Measurements from ENCODE around the gene OTOGL.
"Not testable (repeated sequence)": the region's sequence is repeated elsewhere in the genome, so short reads cannot be mapped to it uniquely, and the experiment has no call there.

The OTOGL gene

DNA sequence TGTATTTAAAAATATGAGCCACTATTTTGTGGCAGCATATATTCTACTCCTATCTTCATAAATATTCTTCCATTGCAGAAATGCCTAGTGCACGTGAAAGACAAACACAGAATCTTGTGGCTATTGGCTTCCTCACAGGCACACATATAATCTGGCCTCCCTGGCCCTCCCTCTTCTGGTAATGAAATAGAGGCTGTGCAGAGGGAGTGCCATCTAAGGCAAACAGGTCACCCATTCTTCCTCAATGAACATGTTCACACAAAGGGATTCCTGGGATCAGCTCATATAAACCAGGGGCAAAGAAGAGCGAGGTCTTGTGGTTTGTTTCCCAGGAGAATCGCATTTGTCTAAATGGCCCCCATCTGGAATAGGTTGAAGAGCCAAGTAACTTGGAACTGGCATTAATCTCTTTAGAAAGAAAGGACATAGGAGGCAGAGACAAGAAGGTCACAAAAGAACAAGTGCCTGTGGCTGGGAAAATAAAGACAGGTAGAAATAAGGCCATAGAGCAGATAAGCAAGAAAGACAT, 173.1 kb downstream of the OTOGL start:
- no peak for DNase-seq

DNA sequence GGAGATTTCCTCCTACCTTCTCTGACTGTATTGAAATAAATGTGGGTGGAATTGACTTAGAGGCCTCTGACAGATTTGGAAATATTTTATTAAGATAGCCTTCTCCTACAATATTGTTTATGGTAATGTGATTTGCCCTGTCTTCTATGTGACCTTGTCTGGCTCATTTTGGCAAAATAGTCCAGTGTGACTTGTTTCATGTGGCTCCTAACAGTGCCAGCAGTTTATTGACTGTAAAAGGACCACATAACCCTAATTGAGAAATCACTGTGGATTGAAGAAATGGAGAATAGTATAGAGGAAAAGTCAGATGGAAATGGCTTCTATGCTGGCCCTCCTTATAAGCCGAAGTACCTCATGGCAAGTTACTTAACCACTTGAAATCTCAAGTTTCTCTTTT, 173.8 kb downstream of the OTOGL start:
- DNase-seq, result no peak

DNA sequence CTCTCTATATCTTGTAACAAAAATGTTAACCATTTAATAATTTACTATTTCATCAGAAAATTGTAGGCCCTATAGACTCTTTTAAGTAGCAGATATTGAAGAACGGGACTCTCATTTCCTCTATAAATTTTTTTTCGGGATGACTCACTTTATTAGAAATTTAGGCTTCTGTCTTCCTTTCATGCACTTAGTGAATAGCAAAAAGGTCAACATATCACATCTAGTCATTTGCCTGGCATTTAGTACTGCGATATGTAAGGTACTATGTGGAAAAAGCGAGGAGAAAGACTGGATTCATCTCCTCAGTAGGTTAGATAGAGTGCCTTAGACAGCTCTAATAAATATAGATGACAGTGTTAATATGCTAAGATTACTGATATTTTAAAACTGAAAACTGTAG, 178.4 kb downstream of the OTOGL start:
- DNase-seq, result no peak

DNA sequence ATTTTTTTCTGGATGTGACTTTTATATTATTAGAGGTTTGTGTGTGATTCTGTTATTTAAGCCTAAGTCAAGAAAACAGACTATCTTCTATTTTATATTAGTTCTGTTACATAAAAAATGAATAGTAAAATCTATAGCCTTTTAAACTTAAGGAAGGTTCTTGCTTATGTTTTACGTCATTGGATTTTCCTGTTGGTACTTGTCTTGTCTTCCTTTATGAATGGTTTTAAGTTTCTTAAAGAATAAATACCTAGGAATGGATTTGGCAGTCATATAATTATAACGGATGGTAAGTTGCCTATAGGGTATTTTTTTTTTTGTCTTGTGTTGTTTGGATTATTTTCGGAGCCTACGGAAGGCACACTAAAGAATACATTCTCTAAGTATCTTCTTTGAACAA, 182.9 kb downstream of the OTOGL start:
- DNase-seq, result no peak

DNA sequence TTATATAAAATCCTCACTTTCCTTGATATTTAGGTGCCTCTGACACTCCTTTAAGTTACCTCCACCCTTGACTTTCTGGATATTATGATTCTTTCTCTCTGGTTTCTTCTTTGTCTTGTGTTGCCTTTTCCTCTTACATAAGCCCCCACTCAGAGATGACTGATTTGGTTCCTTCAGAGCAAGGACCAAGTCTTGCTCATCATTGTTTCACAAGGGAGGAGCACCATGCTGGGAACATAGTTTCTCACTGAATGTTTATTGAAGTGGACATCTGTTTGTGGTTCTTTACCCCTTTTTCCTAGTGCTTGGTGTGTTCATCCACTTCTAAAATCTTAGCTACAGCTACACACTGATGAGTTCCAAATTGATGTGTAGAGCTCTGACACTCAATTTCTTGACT, 183.4 kb downstream of the OTOGL start:
- no peak for DNase-seq

DNA sequence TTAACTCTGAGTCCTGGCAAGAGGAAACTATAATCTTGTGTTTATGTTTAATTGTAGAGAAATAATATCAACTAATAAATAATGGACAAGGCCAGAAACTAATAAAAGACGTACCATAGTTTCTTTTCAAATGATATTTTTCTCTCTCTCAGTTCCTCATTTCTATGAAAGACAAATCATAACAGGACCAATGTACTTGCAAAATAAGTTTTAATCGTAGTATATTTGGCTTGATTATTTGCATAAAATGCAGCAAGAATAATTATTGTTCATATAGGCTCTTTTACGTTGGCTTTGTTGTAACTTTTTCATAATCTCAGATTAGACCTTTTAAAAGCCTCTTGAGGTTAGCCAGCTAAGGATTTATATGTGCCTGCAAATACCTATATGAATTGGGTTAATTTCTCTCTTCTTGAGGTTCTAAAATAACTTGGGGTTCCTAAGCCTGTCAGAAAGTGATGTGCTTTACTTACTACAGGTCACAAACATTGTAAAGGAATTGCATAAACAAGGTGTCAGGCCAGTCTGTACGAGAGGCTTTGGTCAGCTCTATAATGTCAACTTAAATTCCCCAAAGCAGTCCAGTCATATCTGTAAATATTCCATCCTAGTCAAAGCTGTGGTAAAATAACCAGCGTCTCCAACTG, 191.9 kb downstream of the OTOGL start:
- DNase-seq, result no peak

DNA sequence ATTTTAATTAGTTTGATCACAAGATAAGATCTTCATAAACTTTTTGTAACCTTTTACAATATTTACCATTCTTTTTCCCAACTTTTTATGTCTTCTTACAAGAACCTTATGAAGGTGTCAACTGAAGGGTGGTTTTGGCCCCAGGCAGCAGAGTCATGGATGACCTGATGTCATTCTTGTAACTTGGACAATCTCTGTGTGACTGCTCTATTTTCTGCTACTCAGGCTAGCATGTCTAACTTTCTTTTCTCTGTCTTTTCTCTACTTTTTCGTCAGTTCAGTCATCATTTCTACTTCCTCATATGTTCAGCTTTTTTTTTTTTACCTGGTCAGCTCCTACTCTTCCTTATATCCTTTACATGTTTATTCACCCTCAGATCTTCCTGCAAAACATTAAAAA, 194.0 kb downstream of the OTOGL start:
- DNase-seq, result no peak

DNA sequence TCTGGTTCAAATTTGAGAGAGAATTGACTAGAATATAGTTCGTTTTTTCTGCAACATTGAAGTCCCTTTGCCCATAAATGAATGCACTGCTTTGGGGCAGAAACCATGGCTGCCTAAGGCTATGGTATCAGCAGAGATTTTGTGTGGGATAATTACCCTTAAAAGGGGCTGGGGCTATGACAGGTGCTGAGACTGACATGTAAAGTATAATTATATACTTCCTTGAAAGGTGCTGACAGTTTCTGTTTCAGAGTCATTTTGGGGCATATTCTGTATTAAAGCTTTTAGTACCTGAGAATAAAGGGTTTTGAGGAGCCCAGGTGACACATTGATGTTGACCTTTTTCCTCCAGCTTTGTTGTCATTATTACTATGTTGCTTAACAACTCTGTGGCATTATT, 194.4 kb downstream of the OTOGL start:
- no peak for DNase-seq

DNA sequence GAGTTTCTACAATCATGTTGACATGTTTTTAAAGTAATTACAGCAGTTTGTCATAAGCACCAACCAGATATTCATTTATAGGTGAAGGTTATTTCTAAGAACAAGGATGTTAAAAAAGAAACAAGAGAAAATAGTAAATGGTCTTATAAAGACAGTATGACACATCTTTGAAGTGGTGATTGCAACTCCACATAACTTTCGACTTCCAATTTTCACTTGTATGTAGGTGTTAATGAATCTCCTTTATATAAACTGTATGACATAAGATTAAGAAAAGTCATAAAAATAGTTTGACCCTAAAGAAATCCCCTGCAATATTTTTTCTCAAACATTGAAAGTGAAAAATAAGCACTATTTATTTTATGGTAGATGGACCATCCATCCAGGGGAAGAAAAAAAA, 199.9 kb downstream of the OTOGL start:
- no peak for DNase-seq

DNA sequence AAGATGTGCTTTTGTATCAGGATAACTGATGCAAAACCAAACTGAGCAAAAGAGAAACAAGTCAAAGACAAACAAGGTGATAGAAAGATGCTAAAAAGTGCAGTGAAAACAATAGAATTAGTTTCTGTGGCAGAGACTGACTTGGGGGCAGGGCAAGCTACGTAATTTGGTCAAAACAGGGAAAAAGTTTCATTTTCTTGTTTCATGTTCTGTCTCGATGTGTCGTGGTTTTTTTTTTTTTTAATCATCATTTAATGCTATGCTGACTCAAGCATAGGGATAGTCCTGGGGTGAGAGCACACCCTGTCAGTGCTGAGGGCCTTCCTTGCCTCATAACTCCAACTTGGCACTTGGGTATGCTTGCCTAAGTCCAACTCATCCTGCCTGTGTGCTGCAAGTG, 200.6 kb downstream of the OTOGL start:
- no peak for DNase-seq

DNA sequence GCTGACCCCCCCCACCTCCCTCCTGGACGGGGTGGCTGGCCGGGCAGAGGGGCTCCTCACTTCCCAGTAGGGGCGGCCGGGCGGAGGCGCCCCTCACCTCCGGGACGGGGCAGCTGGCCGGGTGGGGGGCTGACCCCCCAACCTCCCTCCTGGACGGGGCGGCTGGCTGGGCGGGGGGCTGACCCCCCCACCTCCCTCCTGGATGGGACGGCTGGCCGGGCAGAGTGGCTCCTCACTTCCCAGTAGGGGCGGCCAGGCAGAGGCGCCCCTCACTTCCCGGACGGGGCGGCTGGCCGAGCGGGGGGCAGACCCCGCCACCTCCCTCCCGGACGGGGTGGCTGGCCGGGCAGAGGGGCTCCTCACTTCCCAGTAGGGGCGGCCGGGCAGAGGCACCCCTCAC, 208.1 kb downstream of the OTOGL start:
- not testable (repeated sequence) for DNase-seq

DNA sequence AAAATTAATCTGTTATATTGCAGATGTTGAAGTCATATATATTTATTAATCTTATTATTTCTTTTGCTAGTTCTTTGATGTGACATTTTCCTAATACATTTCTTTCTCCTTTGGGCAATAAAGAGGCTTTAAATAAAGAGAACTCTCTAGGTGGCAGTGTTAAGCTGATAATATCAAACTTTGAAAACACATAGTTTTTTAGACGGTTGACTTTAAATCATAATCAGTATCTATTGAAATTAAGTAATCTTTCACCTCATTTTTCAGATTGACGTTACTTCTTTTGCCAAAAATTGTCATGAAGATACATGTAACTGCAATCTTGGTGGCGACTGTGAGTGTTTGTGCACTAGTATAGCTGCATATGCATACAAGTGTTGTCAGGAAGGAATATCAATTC, 213.9 kb downstream of the OTOGL start:
- DNase-seq, result no peak

DNA sequence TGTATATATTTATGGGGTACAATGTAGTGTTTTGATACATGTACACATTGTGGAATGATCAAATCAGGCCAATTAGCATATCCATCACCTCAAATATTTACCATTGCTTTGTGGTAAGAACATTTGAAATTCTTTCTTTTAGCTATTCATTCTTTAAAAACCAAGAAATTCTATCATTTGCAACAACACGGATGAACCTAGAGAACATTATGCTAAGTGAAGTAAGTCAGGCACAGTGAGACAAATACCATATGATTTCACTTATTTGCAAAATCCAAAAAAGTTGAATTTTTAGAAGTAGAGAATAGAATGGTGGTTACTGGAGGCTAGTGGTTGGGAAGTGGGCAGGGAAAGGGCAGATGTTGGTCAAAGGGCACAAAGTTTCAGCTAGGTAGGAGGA, 215.4 kb downstream of the OTOGL start:
- no peak for DNase-seq

DNA sequence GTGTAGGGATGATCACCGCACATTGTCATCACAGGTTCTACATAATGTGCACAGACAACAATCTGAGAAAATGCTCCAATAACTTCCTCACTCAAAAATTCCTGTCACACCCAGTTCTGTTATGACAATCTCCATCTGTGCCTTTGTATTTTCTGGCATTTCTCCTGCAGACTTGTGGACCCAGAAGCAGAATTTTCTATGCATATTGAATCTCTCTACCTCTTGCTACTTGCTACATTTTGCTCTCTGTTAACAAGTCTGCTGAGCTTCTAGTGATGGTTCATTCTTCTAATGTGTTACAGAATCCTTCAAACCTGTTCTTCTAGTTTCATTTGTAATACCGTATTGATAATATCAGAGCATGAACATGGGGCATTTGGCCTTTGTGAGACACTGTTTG, 216.9 kb downstream of the OTOGL start:
- DNase-seq, result peak in 7 of 58 donors; percentile 1 to 43 (median 6)

DNA sequence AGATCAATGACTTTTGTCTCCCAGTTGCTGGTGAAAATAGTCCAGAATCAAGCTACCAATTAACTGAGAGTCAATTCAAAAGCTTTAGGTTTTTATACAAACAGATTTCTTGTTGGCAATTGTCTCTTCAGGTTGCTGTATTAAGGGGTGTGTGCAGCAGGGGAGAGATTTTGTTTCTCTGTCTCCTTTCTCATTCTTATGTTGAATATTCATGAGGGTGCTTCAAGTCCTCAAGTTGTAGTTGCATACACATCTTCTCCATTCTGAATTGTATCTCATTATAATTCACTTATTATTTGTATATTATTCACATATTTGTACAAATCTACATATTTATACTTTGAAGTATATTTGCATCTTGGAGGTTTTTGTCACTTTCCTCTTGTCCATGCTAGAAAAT, 218.0 kb downstream of the OTOGL start:
- no peak for DNase-seq

DNA sequence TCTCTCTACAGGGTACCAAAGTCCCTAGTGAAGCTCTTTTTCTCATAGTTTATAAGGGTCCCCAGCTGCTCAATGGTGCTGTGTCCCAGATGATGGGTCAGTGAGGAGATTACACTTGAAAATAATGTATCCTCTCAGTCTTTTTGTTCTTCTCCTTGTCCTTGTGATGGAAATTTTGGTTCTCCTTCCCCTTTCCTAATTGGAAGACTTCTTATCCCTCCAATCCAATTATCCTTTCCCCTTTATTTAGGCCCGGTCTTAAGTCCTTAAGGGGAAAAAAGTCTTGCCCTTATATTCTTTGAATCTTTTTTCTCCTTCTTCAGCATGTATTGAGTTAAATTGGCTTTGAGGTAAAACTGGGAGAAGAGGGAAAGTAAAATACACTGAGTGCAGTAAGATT, 218.6 kb downstream of the OTOGL start:
- no peak for DNase-seq

DNA sequence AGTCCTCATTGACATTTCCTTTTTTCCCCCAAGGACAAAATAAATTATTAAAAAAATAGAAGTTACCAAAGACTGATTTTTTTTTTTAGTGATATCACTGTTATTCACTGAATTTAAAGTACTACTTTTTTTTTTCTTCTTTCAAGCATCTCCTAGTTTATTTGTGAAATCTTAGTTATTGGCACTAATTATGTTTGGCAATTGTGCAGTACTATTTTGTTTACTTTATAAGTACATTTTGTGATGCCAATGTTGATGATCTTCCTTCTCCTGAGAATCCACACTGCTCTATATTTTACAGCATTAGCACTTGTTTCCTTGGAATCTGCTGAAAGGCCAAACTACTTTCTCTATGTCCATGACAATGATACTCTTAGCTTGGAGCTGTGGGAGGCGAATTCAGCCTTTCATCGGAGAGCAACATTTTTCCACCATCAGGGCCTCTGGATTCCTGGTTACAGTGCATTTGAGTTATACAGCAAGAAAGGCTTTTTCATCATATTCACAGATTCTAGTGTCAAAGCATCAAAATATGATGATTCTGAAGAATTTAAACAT, 220.9 kb downstream of the OTOGL start:
- no peak for DNase-seq

DNA sequence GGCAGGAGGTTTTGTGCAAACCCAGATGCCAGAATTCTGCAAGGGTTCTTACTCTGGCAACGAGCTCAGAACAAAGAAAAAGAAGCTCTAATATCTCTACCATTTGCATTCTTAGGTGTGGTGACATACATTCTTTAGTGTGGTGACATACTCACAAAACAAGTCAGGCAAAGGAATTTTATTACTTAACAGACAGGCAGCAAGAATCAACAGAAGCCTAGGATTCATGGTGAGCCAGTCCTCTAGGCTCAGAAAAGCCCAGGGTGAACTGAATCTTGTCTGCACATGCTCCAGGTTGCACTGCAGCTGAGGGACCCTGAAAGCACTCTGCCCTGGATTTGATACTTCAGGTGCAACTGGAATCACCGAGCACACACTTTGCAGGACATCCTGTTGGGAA, 222.3 kb downstream of the OTOGL start:
- no peak for DNase-seq

DNA sequence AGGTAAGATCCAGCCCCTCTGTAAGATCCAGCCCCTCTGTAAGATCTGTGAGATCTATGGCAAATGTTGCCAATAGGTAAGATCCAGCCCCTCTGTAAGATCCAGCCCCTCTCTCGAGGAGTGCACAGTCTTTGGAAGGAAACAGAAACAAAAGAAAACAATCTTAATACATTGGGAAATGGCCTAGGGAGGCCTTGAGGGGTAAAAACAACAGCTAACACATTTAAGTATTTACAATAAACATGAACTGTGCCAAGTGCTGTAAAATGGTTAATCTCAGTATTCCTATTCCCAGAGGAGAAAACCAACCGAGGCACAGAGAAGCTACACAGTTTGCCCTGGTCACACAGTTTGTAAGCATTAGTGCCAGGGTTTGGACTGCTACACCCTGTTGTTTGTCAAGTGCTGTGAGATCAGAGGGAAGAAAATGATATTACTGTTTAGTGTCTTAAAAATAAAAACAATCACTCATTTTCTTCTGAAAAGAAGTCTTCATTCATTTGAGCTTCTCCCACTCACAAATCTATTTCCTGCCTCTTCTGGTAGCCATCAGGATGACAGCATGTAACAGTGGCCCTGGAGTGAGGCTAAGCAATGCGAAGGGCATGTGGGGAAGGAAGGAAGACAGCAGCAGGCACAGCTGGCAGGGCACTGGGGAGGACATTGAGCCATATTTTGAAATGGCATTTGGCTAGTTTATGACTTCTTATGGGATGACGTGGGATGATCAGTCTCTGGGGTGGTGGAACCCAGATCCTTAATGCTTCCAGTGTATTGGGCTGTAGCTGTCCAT, 226.0 kb downstream of the OTOGL start:
- DNase-seq, result no peak

DNA sequence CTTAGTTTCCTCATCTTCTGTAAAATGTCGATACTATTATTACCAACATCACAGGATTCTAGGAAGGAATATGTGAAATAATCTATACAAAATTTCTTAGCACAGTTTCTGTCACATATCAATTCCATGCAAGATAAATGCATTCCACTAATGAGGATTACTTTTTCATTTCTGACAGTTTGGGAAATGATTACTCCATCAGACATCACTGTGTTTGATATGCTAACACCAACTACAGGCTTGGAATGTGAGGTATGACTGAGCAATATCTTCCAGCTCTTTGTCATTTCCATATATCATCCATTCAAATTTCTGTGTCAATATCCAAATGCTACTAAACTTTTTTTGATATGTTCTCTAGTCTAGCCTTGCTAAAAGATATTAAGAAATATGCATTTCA, 233.5 kb downstream of the OTOGL start:
- DNase-seq, result no peak

DNA sequence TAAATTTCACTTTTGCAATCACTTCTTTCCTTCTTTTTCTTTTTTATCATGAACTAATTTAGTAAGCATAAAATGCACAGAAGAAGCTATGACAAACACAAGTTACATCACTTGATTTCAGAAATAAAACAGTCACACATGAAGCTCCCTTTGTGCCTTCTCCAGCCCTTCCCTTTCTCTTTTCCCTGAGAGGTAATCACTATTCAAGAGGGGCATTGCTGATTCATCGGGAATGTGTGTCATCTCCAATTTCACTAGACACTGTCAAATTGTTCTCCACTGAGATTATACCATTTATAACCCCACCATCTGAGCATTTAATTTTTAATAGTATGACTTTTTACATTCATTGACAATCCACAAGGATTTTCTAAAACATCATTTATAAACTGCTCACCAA, 253.1 kb downstream of the OTOGL start:
- no peak for DNase-seq

DNA sequence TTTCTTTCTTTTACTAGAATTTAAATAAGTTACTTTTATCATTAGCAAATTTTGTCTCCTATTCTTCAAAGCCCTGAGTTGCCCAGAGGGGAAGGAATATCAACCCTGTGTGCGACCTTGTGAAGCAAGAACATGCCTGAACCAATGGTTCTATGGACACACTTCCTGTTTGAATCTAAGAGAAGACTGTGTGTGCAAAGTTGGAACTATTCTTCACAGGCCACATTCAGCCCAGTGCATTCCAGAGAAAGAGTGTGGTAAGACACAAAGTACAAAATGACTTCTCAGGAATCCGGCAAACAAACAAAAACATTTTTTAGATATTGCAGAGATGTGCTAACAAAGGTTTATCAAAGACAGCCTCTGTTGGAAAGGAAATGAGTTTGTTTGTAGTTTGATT, 253.9 kb downstream of the OTOGL start:
- DNase-seq, result no peak

DNA sequence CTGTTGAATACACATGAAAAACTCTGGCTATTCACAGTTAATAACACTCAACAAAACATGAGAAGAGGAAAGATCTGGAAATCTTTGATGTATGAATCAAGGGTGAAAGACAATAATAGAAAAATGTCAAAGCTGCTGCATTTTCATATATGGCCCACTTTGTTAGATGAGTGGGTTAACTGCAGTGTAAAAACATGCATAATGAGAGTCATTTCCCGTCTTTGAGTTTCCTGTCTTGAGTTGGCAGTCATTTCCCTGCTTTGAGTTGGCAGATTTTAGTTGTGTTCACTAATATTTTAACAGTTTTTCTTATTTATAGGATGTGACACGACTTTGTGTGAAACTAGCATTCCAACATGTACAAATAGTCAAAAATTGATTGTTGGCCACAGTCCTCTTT, 256.8 kb downstream of the OTOGL start:
- DNase-seq, result no peak
